ENCODE measurements around the gene RGS5.

RGS5 gene

DNA sequence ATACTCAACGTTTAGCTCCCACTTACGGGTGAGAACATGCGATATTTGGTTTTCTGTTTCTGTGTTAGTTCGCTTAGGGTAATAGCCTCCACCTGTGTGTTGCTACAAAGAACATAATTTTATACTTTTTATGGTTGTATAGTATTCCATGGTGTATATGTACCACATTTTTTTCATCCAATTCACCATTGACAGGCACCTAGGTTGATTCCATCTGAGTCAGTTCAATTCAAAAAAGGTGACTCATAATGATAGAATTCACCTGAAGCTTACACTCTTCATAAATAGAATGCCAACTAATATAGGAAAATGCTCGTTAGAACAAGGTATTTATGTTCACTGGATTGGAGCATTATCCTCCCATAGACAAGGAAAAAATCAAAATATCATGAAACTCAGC, 95.1 kb downstream of the RGS5 start:
- WGBS, result 98% methylated on average over 4 of the region's 5 CpGs
- H3K4me3 ChIP-seq (ENCODE audit: low read length), result no peak overlapping the region
- no peaks in the 10 kb centered on the region for H3K36me3 ChIP-seq (ENCODE audit: insufficient read depth, low read length)
- H3K27ac ChIP-seq (ENCODE audit: low read depth, low read length), result no peak overlapping the region
- no peaks in the 10 kb centered on the region for H3K27me3 ChIP-seq (ENCODE audit: insufficient read depth, low read length)
- no peaks in the 10 kb centered on the region for H3K9me3 ChIP-seq (ENCODE audit: insufficient read depth, low read depth, low read length)
- no peak overlapping the region for H3K9ac ChIP-seq (ENCODE audit: low read depth, low read length)
- H3K4me1 ChIP-seq (ENCODE audit: insufficient read depth, low read length), result no peaks in the 10 kb centered on the region

GRCh38 chr1:163106364-163106987, 96.2 kb downstream of the RGS5 start:
- Histone ChIP-seq H3K9ac (ENCODE audit: low read depth, low read length) (no peak overlapping the region), H3K27ac (ENCODE audit: low read depth, low read length) (no peak overlapping the region), H3K4me3 (ENCODE audit: low read length) (no peak overlapping the region), H3K36me3 (ENCODE audit: insufficient read depth, low read length) (no peaks in the 10 kb centered on the region), H3K27me3 (ENCODE audit: insufficient read depth, low read length) (no peaks in the 10 kb centered on the region), H3K9me3 (ENCODE audit: insufficient read depth, low read depth, low read length) (no peaks in the 10 kb centered on the region), H3K4me1 (ENCODE audit: insufficient read depth, low read length) (no peaks in the 10 kb centered on the region)
- WGBS, result 91% methylated on average over 2 of the region's 2 CpGs

- Histone ChIP-seq H3K27ac (ENCODE audit: low read depth, low read length) (no peak overlapping the region), H3K9me3 (ENCODE audit: insufficient read depth, low read depth, low read length) (no peaks in the 10 kb centered on the region), H3K9ac (ENCODE audit: low read depth, low read length) (no peak overlapping the region), H3K27me3 (ENCODE audit: insufficient read depth, low read length) (no peaks in the 10 kb centered on the region), H3K36me3 (ENCODE audit: insufficient read depth, low read length) (no peaks in the 10 kb centered on the region), H3K4me3 (ENCODE audit: low read length) (no peak overlapping the region), H3K4me1 (ENCODE audit: insufficient read depth, low read length) (no peaks in the 10 kb centered on the region)
- WGBS, result 89% methylated on average over 4 of the region's 4 CpGs
Observed at GRCh38 chr1:163104385-163105099, 98.2 kb downstream of the RGS5 start.

- 84% methylated on average over 1 of the region's 1 CpG for WGBS
- H3K4me3 ChIP-seq (ENCODE audit: low read length), result no peak overlapping the region
- H3K9me3 ChIP-seq (ENCODE audit: insufficient read depth, low read depth, low read length), result no peaks in the 10 kb centered on the region
- H3K4me1 ChIP-seq (ENCODE audit: insufficient read depth, low read length), result no peaks in the 10 kb centered on the region
- H3K9ac ChIP-seq (ENCODE audit: low read depth, low read length), result no peak overlapping the region
- no peaks in the 10 kb centered on the region for H3K36me3 ChIP-seq (ENCODE audit: insufficient read depth, low read length)
- no peaks in the 10 kb centered on the region for H3K27me3 ChIP-seq (ENCODE audit: insufficient read depth, low read length)
- H3K27ac ChIP-seq (ENCODE audit: low read depth, low read length), result no peak overlapping the region
Observed at GRCh38 chr1:163102590-163102989, 100.1 kb downstream of the RGS5 start.

GRCh38 chr1:163095213-163095612, 107.5 kb downstream of the RGS5 start:
- no peak overlapping the region for H3K4me3 ChIP-seq (ENCODE audit: low read length)
- H3K4me1 ChIP-seq (ENCODE audit: insufficient read depth, low read length), result no peaks in the 10 kb centered on the region
- H3K9ac ChIP-seq (ENCODE audit: low read depth, low read length), result no peak overlapping the region
- H3K27ac ChIP-seq (ENCODE audit: low read depth, low read length), result no peak overlapping the region
- no peaks in the 10 kb centered on the region for H3K36me3 ChIP-seq (ENCODE audit: insufficient read depth, low read length)
- no CpG with 5 or more reads among the region's 1 CpG for WGBS
- H3K27me3 ChIP-seq (ENCODE audit: insufficient read depth, low read length), result no peaks in the 10 kb centered on the region
- no peaks in the 10 kb centered on the region for H3K9me3 ChIP-seq (ENCODE audit: insufficient read depth, low read depth, low read length)

DNA sequence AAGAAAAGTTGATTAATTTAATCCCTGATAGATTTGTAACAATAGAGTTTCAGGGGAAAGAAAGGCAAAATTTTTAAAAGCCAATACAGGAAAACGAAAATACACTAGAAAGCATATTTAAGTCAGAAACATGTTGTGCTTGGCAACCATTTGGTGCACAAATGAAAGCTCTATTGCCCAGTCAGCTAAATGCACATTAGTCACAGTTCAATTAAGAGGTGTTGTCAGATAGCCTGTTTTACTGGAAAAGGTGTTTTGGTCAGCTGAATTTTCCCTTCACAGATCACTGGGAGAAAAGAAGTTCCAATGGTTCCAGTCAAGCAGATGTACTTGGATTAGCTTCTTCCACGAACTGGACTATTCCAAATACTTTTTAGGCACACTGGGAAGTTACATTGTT, 108.1 kb downstream of the RGS5 start:
- Histone ChIP-seq H3K4me1 (ENCODE audit: insufficient read depth, low read length) (no peaks in the 10 kb centered on the region), H3K9me3 (ENCODE audit: insufficient read depth, low read depth, low read length) (no peaks in the 10 kb centered on the region), H3K27me3 (ENCODE audit: insufficient read depth, low read length) (no peaks in the 10 kb centered on the region), H3K9ac (ENCODE audit: low read depth, low read length) (no peak overlapping the region), H3K36me3 (ENCODE audit: insufficient read depth, low read length) (no peaks in the 10 kb centered on the region), H3K27ac (ENCODE audit: low read depth, low read length) (no peak overlapping the region), H3K4me3 (ENCODE audit: low read length) (no peak overlapping the region)
- WGBS, result 96% methylated on average over 2 of the region's 2 CpGs

GRCh38 chr1:163094182-163094581, 108.5 kb downstream of the RGS5 start:
- no peaks in the 10 kb centered on the region for H3K36me3 ChIP-seq (ENCODE audit: insufficient read depth, low read length)
- no peaks in the 10 kb centered on the region for H3K4me1 ChIP-seq (ENCODE audit: insufficient read depth, low read length)
- no peak overlapping the region for H3K27ac ChIP-seq (ENCODE audit: low read depth, low read length)
- no peaks in the 10 kb centered on the region for H3K27me3 ChIP-seq (ENCODE audit: insufficient read depth, low read length)
- no peaks in the 10 kb centered on the region for H3K9me3 ChIP-seq (ENCODE audit: insufficient read depth, low read depth, low read length)
- WGBS, result 84% methylated on average over 4 of the region's 4 CpGs
- H3K4me3 ChIP-seq (ENCODE audit: low read length), result no peak overlapping the region
- no peak overlapping the region for H3K9ac ChIP-seq (ENCODE audit: low read depth, low read length)

GRCh38 chr1:163093579-163093978, 109.1 kb downstream of the RGS5 start:
- Histone ChIP-seq H3K9me3 (ENCODE audit: insufficient read depth, low read depth, low read length) (no peaks in the 10 kb centered on the region), H3K4me3 (ENCODE audit: low read length) (no peak overlapping the region), H3K4me1 (ENCODE audit: insufficient read depth, low read length) (no peaks in the 10 kb centered on the region), H3K27ac (ENCODE audit: low read depth, low read length) (no peak overlapping the region), H3K27me3 (ENCODE audit: insufficient read depth, low read length) (no peaks in the 10 kb centered on the region), H3K9ac (ENCODE audit: low read depth, low read length) (no peak overlapping the region), H3K36me3 (ENCODE audit: insufficient read depth, low read length) (no peaks in the 10 kb centered on the region)
- WGBS, result 94% methylated on average over 9 of the region's 9 CpGs

DNA sequence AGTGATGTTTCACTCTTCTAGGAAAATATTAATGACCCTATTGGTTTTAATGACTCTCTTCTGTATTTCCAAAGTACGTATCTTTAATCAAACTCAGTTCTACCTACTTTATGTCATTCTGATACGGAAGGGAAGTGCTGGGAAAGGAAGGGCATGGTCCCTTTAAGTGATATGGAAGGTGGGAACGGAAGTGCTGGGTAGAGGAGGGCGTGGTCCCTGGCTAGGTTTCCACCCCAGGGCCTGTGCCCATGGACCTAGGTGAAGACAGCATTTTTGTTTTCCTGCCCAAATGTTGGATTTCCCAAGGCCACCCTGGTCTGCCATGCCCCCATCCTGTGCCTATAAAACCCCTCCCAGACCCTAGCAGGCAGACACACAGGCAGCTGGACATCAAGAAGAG, 109.5 kb downstream of the RGS5 start:
- H3K27ac ChIP-seq (ENCODE audit: low read depth, low read length), result no peak overlapping the region
- H3K9ac ChIP-seq (ENCODE audit: low read depth, low read length), result no peak overlapping the region
- WGBS, result 82% methylated on average over 3 of the region's 4 CpGs
- no peaks in the 10 kb centered on the region for H3K27me3 ChIP-seq (ENCODE audit: insufficient read depth, low read length)
- H3K9me3 ChIP-seq (ENCODE audit: insufficient read depth, low read depth, low read length), result no peaks in the 10 kb centered on the region
- no peaks in the 10 kb centered on the region for H3K36me3 ChIP-seq (ENCODE audit: insufficient read depth, low read length)
- no peak overlapping the region for H3K4me3 ChIP-seq (ENCODE audit: low read length)
- no peaks in the 10 kb centered on the region for H3K4me1 ChIP-seq (ENCODE audit: insufficient read depth, low read length)

All from HUES64 (cell line).